Progenitor cell of endocrine pancreas (in vitro differentiated cells): ENCODE data around the gene HOXD11. TPM values are rescaled to one million over a fixed set of nuclear protein-coding genes. Genes with fewer than 3 reads are reported as not detected.

Experiments
- DNase-seq: peaks from one replicate; pipeline ENCODE4 v3.0.0; 2021; ENCODE audit warnings: low spot score; ENCODE audit not compliant: unreplicated experiment
- H3K27ac Mint-ChIP-seq: 2 replicates; pipeline ENCODE4 v1.8.0; 2021; ENCODE audit warnings: mild to moderate bottlenecking, moderate library complexity, mixed read lengths
- H3K27me3 Mint-ChIP-seq: 2 replicates; pipeline ENCODE4 v1.8.0; 2021; ENCODE audit warnings: mixed read lengths
- H3K36me3 Mint-ChIP-seq: 2 replicates; pipeline ENCODE4 v1.8.0; 2022; ENCODE audit warnings: mixed read lengths; ENCODE audit not compliant: insufficient read depth
- H3K4me1 Mint-ChIP-seq: 2 replicates; pipeline ENCODE4 v1.8.0; 2021; ENCODE audit warnings: low read depth, mixed read lengths
- H3K4me3 Mint-ChIP-seq: 2 replicates; pipeline ENCODE4 v1.8.0; 2021; ENCODE audit warnings: low read depth, mild to moderate bottlenecking, moderate library complexity, mixed read lengths
- H3K9me3 Mint-ChIP-seq: 2 replicates; pipeline ENCODE4 v1.8.0; 2021; ENCODE audit warnings: low read depth, mixed read lengths
- total RNA-seq: library from RNA; stranded (reverse); gene quantifications from 2 replicates; pipeline ENCODE4 v1.2.1, GENCODE V29; 2021
- TF ChIP-seq, protein P1 (sequence below): fragments of 200-600 bp; sonication (generic); IDR thresholded peaks from one replicate; pipeline ENCODE4 v1.5.0; 2021; ENCODE audit warnings: antibody characterized with exemption, mild to moderate bottlenecking; ENCODE audit not compliant: unreplicated experiment

The HOXD11 gene
- total RNA-seq, 1 donor from 2014 or later = not detected

DNA sequence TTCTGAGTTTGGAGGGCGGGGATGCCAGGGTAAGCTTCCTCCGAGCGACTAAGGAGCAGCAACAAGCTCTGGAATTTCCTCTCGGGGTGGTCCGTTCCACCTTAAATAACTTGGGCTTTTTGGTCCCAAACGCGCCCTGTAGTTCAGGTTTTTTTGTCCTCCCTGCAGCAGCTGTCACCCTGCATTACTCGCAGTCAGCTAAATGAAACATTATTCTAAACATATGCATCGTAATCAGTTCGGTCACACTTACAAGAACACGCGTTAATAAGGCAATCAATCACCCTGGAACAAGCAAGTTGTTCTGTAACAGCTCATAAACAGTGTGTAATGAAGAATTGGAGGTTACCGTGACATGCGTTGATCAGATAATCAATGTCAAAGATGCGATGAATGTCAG, 31.6 kb upstream of the HOXD11 start:
- H3K27me3 Mint-ChIP-seq = peaks cover 90% of the 10 kb centered on the region
- no peak for DNase-seq
- H3K27ac Mint-ChIP-seq = no peak overlapping the region
- TF ChIP-seq, protein P1, sequence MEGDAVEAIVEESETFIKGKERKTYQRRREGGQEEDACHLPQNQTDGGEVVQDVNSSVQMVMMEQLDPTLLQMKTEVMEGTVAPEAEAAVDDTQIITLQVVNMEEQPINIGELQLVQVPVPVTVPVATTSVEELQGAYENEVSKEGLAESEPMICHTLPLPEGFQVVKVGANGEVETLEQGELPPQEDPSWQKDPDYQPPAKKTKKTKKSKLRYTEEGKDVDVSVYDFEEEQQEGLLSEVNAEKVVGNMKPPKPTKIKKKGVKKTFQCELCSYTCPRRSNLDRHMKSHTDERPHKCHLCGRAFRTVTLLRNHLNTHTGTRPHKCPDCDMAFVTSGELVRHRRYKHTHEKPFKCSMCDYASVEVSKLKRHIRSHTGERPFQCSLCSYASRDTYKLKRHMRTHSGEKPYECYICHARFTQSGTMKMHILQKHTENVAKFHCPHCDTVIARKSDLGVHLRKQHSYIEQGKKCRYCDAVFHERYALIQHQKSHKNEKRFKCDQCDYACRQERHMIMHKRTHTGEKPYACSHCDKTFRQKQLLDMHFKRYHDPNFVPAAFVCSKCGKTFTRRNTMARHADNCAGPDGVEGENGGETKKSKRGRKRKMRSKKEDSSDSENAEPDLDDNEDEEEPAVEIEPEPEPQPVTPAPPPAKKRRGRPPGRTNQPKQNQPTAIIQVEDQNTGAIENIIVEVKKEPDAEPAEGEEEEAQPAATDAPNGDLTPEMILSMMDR = no peak
- peaks cover 1% of the 10 kb centered on the region for H3K4me1 Mint-ChIP-seq
- H3K9me3 Mint-ChIP-seq = no peaks in the 10 kb centered on the region
- no peak overlapping the region for H3K4me3 Mint-ChIP-seq
- no peaks in the 10 kb centered on the region for H3K36me3 Mint-ChIP-seq

DNA sequence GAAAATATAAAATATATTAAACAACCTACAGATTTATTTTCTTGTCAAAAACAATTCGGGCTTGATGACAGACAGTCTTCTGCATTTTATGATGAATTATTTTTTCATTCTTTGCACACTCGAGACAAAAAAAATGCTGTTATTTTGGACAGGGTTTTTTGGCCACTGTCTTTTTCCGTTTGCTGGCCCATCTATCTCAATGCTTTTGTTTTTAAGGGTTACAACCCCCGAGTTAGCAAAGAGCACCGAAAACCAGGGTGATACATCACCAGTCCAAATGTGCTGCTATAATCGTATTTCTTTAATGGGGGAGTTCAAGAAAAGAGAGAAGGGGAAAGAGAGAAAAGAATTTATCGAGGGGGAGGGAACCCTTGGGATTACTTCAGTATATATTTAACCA, 31.0 kb upstream of the HOXD11 start:
- Mint-ChIP-seq H3K36me3 (no peaks in the 10 kb centered on the region), H3K9me3 (no peaks in the 10 kb centered on the region), H3K4me3 (no peak overlapping the region), H3K27me3 (peaks cover 90% of the 10 kb centered on the region), H3K4me1 (peaks cover 1% of the 10 kb centered on the region), H3K27ac (no peak overlapping the region)
- DNase-seq = no peak
- TF ChIP-seq, protein P1 = no peak

DNA sequence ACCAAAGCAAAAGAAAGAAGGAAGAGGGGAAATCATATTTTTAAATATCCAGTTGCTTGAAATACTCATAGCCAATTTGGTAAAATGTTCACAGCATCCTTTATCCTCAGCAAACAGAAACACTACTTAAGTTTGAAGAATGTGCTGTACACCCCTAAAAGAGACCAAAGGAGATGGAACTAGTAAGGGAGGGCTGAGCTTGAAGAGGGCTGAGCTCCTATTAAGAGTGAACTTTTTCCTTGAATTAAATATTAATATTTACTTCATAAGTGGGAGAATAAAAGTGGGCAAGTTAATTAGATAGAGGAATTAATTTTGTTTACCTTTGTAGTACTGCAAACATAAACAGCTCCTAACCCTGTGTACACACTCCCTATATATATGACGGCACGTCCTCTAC, 30.3 kb upstream of the HOXD11 start:
- H3K4me3 Mint-ChIP-seq = no peak overlapping the region
- no peak for DNase-seq
- TF ChIP-seq, protein P1 = no peak

DNA sequence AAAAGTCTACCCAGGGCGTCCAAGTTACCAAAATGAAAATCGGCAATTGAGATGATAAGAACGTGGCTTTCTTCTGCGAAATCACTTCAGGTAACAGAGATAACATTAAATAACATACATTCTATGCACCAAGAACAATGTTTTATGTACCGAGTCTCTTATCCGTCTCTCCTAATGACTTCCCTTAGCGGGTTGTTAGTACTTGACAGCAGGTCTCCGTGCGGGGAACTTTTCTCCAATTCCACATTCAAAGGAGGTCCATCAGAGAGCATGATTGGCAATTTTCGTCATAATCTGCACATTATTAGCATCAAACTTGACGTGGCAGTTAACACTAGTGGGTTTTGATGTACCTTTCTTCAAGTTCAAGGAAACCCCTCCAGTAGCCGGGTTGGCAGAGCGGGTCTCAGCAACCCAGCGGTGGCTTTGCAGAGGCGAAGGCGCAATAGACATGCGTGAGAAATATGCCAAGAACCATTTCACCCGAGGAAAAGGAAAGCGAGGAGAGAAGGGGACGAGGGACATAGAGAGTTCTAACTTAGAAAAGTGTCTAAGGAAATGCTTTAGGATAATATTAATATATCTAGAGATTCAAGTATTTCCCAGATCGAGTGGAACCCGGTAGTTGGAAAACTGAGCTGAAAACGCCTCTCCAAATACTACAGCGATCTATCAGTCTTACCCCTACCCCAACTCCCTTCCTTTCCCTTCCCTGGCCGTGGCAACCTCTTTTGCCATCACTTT, 28.4 kb upstream of the HOXD11 start:
- Mint-ChIP-seq H3K4me1 (peaks cover 5% of the 10 kb centered on the region), H3K27ac (no peak overlapping the region), H3K27me3 (peaks cover 89% of the 10 kb centered on the region), H3K36me3 (no peaks in the 10 kb centered on the region), H3K4me3 (no peak overlapping the region), H3K9me3 (no peaks in the 10 kb centered on the region)
- DNase-seq = no peak
- TF ChIP-seq, protein P1 = no peak

More for the DNA sequence above, 30.3 kb upstream of the HOXD11 start:
- no peak overlapping the region for H3K27ac Mint-ChIP-seq
- H3K9me3 Mint-ChIP-seq = no peaks in the 10 kb centered on the region
- H3K27me3 Mint-ChIP-seq = peaks cover 90% of the 10 kb centered on the region
- peaks cover 1% of the 10 kb centered on the region for H3K4me1 Mint-ChIP-seq
- H3K36me3 Mint-ChIP-seq = no peaks in the 10 kb centered on the region

DNA sequence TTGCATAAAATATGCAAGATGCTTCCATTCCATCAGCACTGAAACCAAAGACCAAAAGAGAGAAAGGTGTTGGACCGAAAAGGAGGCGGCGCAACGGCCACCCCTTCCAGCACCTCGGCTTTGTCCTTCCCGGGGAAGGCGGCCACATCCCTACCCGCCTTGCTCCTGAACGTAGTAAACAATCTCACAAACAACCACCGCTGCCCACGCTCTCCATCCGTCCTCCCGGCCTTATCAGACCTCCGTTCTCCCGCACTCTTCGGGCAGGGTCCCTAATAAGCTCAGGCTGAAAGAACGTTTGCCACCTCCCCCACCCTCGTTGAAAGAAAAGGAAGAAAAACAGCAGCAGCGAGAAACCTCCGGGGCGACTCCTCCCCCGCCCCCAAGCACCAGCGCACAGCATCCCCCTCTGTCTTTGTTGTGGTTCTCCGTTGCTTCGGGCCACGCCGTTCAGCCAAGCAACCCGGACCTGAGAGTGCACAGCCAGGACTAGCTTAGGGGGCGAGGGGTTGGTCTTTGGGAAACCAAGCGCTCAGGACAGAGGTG, 27.7 kb upstream of the HOXD11 start:
- Mint-ChIP-seq H3K27me3 (peaks cover 89% of the 10 kb centered on the region), H3K4me3 (peak overlapping the region; percentile 55), H3K9me3 (no peaks in the 10 kb centered on the region), H3K4me1 (peaks cover 5% of the 10 kb centered on the region), H3K36me3 (no peaks in the 10 kb centered on the region), H3K27ac (peak overlapping the region; percentile 42)
- TF ChIP-seq, protein P1 = no peak
- DNase-seq = no peak
